ENCODE results near the gene OR6J1. TPM values are rescaled to one million over a fixed set of nuclear protein-coding genes. Genes with fewer than 3 reads are reported as not detected.

OR6J1 gene
- total and polyA plus RNA-seq, 2 of the 13 experiments (the other 11 are each of a cell fraction or from before 2014, with no cell fraction given), result not detected

- TF ChIP-seq REPIN1 (CRISPR knock-in tag; IDR thresholded peaks at IDR 0.05; ENCODE audit: borderline replicate concordance, low read depth), result 0 out of 2 replicates have a peak, but pooled peaks have one; percentile 5
- TF ChIP-seq DNMT1 (CRISPR knock-in tag; IDR thresholded peaks at IDR 0.05), result no peak
- TF ChIP-seq, protein P1, sequence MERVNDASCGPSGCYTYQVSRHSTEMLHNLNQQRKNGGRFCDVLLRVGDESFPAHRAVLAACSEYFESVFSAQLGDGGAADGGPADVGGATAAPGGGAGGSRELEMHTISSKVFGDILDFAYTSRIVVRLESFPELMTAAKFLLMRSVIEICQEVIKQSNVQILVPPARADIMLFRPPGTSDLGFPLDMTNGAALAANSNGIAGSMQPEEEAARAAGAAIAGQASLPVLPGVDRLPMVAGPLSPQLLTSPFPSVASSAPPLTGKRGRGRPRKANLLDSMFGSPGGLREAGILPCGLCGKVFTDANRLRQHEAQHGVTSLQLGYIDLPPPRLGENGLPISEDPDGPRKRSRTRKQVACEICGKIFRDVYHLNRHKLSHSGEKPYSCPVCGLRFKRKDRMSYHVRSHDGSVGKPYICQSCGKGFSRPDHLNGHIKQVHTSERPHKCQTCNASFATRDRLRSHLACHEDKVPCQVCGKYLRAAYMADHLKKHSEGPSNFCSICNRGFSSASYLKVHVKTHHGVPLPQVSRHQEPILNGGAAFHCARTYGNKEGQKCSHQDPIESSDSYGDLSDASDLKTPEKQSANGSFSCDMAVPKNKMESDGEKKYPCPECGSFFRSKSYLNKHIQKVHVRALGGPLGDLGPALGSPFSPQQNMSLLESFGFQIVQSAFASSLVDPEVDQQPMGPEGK (CRISPR knock-in tag; IDR thresholded peaks at IDR 0.05), result no peak
- TF ChIP-seq HOXA9 (CRISPR knock-in tag; IDR thresholded peaks at IDR 0.05; ENCODE audit: borderline replicate concordance), result peak; percentile 7; the same call in 1 of the 2 replicates
- TF ChIP-seq, protein P2, sequence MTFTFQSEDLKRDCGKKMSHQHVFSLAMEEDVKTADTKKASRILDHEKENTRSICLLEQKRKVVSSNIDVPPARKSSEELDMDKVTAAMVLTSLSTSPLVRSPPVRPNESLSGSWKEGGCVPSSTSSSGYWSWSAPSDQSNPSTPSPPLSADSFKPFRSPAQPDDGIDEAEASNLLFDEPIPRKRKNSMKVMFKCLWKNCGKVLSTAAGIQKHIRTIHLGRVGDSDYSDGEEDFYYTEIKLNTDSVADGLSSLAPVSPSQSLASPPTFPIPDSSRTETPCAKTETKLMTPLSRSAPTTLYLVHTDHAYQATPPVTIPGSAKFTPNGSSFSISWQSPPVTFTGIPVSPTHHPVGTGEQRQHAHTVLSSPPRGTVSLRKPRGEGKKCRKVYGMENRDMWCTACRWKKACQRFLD (CRISPR knock-in tag; IDR thresholded peaks at IDR 0.05; ENCODE audit: borderline replicate concordance), result 0 out of 2 replicates have a peak, but pooled peaks have one; percentile 3
- TF ChIP-seq ZNF775 (CRISPR knock-in tag; IDR thresholded peaks at IDR 0.05; ENCODE audit: borderline replicate concordance), result no peak
- TF ChIP-seq ZNF329 (CRISPR knock-in tag; IDR thresholded peaks at IDR 0.05; ENCODE audit: low read depth), result no peak
- no peak for TF ChIP-seq EZH2 (conservative IDR thresholded peaks at IDR 0.05; ENCODE audit: low read depth, low read length)
- TF ChIP-seq ZBTB42 (CRISPR knock-in tag; IDR thresholded peaks at IDR 0.05), result no peak
- no peak; a peak in 1 of 4 replicates for TF ChIP-seq MAFK (conservative IDR thresholded peaks at IDR 0.05 in 1 of 2, IDR thresholded peaks at IDR 0.05 in 1 of 2; ENCODE audit: low read length in 2 of 2)
- TF ChIP-seq CHCHD3 (CRISPR knock-in tag; IDR thresholded peaks at IDR 0.05), result no peak
- no peak for TF ChIP-seq ASH2L (IDR thresholded peaks at IDR 0.05; ENCODE audit: insufficient read length, low read depth, low read length)
- TF ChIP-seq ONECUT2 (CRISPR knock-in tag; IDR thresholded peaks at IDR 0.05), result no peak
- TF ChIP-seq, protein P3, sequence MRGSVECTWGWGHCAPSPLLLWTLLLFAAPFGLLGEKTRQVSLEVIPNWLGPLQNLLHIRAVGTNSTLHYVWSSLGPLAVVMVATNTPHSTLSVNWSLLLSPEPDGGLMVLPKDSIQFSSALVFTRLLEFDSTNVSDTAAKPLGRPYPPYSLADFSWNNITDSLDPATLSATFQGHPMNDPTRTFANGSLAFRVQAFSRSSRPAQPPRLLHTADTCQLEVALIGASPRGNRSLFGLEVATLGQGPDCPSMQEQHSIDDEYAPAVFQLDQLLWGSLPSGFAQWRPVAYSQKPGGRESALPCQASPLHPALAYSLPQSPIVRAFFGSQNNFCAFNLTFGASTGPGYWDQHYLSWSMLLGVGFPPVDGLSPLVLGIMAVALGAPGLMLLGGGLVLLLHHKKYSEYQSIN (CRISPR knock-in tag; IDR thresholded peaks at IDR 0.05; ENCODE audit: borderline replicate concordance), result no peak
- TF ChIP-seq MTERF4 (CRISPR knock-in tag; IDR thresholded peaks at IDR 0.05), result 0 out of 2 replicates have a peak, but pooled peaks have one; percentile 14
- TF ChIP-seq ZNF12 (CRISPR knock-in tag; IDR thresholded peaks at IDR 0.05), result peak; percentile 66; the same call in 1 of the 2 replicates
- TF ChIP-seq FOXO4 (CRISPR knock-in tag; conservative IDR thresholded peaks at IDR 0.05), result no peak
- TF ChIP-seq ZNF496 (CRISPR knock-in tag; IDR thresholded peaks at IDR 0.05; ENCODE audit: insufficient replicate concordance), result no peak
- TF ChIP-seq, protein P4, sequence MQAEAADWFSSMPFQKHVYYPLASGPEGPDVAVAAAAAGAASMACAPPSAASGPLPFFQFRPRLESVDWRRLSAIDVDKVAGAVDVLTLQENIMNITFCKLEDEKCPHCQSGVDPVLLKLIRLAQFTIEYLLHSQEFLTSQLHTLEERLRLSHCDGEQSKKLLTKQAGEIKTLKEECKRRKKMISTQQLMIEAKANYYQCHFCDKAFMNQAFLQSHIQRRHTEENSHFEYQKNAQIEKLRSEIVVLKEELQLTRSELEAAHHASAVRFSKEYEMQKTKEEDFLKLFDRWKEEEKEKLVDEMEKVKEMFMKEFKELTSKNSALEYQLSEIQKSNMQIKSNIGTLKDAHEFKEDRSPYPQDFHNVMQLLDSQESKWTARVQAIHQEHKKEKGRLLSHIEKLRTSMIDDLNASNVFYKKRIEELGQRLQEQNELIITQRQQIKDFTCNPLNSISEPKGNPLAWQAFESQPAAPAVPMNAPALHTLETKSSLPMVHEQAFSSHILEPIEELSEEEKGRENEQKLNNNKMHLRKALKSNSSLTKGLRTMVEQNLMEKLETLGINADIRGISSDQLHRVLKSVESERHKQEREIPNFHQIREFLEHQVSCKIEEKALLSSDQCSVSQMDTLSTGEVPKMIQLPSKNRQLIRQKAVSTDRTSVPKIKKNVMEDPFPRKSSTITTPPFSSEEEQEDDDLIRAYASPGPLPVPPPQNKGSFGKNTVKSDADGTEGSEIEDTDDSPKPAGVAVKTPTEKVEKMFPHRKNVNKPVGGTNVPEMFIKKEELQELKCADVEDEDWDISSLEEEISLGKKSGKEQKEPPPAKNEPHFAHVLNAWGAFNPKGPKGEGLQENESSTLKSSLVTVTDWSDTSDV (CRISPR knock-in tag; IDR thresholded peaks at IDR 0.05), result no peak
- TF ChIP-seq ZNF382 (CRISPR knock-in tag; IDR thresholded peaks at IDR 0.05; ENCODE audit: borderline replicate concordance), result no peak
Observed at GRCh38 chr14:22598896-22599244, 45.3 kb downstream of the OR6J1 start (continued).
